ENCODE results near the gene AP1M1.

AP1M1 gene

DNA sequence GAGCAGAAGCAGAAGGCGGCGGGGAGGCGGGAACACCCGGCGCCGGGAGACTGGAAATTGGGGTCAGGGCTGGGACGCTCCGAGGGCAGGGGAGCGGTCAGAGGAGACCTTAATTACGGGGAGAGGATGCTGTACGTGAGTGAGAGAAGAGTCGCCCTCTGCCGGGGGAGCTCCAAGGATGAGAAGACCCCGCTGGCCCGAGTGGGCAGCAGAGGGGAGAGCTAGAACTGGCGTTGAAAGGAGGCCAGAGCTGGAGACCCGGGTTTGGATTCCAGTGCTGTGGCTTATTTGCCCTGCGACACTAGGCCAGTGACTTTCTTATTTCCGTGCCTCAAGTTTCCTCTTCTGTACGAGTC, 12.0 kb upstream of the AP1M1 start:
- DNase-seq: peak; percentile 32

DNA sequence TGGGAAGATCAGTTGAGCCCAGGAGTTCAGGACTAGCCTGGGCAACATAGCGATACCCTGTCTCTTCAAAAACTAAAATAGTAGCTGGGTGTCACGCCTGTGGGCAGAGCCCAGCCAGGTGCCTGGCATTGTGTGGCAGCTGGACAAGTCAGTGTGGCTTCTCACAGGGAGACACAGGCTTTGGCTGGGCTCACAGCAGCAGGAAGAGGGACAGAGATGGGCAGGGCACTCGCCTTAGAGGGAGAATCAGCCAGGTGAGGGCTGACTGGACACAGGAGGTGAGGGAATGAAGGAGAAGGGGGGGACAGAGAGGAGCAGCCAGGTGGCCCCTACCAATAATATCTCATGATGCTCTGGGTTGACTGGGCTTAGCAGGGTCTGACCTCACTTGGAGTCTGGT, 9.2 kb upstream of the AP1M1 start:
- DNase-seq: no peak

DNA sequence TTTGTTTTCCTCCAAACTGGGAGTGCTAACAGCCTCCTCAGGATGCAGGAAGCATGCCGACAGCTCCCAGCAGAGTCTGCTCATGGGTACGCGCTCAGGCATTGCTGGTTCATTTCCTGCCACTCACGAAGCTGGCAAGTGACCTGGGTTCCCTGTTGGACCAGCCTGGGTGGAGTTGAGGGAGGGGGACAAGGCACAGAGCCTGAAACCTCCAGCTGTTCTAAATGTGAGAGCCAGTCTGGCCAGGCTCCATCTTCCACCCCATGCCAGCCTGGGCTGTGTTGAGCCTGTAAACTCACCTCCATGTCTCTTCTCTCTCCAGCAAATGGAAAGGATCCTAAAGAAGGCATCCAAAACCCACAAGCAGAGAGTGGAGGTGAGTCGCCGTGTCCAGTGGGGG, 7.5 kb upstream of the AP1M1 start:
- no peak for DNase-seq

- no peak for DNase-seq
These were observed 7.0 kb upstream of the AP1M1 start for GRCh38 chr19:16190736-16191135.

- DNase-seq: no peak
These were observed 6.3 kb upstream of the AP1M1 start for GRCh38 chr19:16191216-16191908.

GRCh38 chr19:16193466-16193865, 4.2 kb upstream of the AP1M1 start:
- DNase-seq: no peak

DNA sequence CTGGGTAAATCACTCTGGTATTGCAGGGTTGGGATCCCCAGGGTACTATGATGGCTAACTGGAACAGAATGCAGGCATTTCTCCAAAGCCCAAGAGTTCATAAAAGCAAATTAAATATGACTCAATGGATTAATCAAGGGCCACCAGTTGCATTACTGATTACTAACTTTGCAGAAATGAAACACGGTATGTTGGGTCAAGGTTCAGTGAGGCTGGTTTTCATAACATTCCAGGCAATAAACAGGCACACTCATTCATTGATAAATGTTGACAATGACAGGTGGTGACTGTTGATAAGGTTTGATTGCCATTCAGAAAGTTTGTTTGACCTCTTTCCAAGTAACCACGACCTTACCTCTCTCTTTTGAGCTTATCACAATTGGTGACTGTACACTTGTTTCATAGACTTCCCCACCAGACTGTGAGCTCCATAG, 506 bp upstream of the AP1M1 start:
- peak; percentile 96 for DNase-seq

- no peak for DNase-seq
These were observed 600 bp downstream of the AP1M1 start for GRCh38 chr19:16198370-16198651.

DNA sequence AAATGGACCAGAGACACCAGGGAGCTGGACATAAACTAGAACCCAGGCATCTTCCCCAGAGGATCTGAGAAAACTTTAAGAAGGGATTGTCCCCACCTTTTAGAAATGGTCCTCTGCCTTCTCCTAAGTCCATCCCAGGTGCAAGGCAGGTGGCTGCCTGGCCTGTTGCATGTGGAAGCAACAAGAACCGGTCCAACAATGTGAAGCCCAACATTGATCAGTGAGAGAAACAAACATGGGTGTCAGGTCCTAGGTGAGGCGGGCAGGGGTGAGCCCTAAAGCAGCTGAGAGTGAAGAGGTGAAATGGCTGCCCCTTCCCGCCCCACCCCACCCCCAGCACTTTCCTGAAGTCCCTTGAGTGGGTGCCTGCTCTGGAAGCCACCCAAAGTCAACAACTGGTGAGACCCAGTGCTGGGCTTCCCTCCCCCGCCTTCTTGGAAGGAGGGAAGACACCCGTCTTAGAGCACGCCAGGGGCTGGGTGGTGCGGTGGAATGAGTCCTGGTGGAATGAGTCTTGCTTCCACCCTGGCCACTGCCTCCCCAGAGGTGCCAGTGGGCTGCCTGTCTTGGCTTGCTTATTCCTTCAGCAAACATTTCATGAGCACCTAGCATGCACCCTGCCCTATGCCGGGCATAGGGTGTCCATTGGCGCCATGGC, 1.7 kb downstream of the AP1M1 start:
- DNase-seq: no peak

GRCh38 chr19:16200038-16201010, 2.6 kb downstream of the AP1M1 start:
- no peak for DNase-seq

- no peak for DNase-seq
These were observed 3.3 kb downstream of the AP1M1 start for GRCh38 chr19:16201011-16201391.

DNA sequence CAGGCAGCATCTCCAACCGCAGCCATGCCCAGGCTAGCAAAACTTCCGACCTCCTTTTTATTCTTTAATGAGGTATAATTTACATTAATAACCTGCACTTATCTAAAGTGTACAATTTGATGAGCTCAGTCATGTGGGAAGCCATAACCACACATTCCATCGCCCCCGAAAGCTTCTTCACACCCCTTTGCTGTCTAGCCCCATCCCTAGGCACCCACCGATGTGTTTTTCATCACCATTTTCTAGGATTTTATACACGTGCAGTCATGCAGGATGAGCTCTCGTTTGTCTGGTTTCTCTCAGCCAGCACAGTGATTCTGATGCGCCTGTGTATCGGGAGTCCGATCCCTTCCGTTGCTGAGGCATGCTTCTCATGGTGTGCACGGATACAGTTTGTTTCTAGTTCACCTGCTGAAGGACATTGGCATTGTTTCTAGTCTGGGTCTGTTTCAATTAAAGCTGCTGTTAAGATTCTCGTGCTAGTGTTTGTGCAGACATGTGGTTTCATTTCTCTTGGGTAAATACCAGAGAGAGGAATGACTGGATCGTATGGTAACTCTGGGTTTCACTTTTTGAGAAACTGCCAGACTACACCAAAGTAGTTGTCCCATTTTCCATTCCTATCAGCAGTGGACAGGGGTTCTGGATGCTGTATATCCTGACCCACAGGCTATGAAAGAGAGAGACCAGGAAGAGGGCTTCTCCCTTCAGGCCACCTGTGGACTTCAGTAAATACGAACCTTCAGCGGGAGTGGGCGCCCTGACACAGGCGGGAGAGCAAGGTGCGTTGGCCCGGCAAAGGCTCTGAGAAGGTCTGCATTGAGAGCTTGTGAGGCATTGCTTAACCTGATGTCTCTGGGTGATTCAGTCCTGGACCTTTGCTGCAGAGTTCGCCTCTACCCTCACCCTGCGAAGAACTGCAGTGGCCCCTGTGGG, 4.9 kb downstream of the AP1M1 start:
- DNase-seq: peak; percentile 9

DNA sequence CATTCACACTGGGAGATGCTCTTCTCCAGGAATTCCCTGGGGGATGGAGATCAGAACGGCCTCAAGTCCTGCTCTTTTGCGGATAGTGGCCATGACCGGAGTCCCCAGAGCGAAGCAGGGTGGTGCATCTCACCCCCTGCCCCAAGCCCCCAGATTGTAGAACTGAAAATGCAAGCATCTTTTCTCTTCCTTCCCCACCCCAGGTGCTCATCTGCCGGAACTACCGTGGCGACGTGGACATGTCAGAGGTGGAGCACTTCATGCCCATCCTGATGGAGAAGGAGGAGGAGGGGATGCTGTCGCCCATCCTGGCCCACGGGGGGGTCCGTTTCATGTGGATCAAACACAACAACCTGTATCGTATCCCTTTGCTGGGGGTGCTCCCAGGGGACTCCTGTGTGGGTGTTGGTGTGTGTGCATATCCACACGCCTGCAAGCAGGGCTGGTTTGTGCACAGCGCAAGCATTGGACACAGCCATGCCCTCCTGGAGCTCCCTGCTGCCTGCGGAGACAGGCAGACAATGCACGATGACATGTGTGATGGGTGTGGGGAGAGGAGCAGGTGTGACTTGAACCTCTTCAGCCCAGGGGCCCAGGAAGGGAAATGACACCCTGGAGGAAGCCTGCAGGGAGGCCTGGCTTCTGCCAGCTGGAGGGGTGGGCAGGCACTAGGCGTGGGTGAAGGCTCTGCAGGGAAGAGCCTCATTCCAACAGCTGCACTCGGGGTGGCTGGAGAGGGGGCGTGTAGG, 5.7 kb downstream of the AP1M1 start:
- no peak for DNase-seq

DNA sequence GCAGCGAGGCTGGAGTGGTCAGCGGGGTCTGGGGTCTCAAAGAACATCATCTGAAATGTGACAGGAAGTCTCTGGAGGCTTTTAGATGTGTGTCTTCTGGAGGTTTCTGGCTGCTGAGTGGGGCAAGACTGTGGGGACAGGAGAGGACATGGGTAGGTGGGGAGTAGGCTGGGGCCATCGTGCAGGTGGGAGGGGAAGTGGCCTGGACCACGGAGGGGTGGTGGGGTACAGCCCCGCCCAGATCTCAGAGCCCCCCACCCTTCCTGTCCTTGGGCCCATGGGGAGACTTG, 6.2 kb downstream of the AP1M1 start:
- no peak for DNase-seq

DNA sequence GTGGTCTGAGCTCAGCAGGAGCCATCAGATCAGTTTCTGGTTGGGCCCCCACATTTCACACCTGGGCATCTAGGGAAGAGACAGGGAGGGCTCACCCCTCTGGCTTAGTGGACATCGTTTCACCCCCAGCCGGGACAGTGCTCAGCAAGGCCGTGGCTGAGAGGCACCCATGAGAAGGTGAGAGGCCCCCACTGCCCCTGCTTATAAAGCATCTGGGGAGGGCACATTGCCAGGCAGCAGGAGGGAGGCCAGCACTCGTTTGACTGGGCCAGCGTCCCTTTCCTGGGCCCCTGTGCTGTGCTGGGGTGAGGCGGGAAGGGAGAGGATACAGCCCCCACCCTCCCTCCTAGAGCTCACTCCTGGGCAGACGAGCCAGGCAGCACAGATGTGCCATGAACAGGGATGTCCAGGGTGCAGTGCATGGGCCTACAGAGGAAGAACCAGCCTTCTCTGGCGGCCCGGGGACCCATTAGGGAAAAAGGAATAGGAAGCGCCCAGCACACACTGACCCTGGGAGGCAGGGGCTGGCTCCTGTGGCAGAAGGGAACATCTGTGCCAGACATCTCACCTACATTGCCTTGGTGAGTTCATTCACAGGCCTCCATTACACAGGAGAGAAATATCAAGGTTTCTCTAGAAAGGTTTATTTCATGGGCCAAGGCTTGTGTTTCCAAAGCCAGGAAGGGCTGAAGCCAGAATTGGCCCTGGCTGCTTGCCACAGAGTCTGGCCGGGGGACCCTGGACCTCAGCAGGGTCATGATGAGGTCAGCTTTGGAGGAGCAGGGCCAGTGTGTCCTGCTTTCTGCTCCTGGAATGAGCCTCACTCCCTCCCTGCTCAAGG, 7.7 kb downstream of the AP1M1 start:
- no peak for DNase-seq

GRCh38 chr19:16206046-16206605, 8.4 kb downstream of the AP1M1 start:
- DNase-seq: no peak

GRCh38 chr19:16206637-16207036, 8.9 kb downstream of the AP1M1 start:
- DNase-seq: no peak

- no peak for DNase-seq
These were observed 9.4 kb downstream of the AP1M1 start for GRCh38 chr19:16207063-16207462.

- no peak for DNase-seq
These were observed 9.8 kb downstream of the AP1M1 start for GRCh38 chr19:16207490-16208025.

- DNase-seq: no peak
These were observed 10.5 kb downstream of the AP1M1 start for GRCh38 chr19:16208064-16208759.

Data from fibroblast of skin of right quadriceps (primary cell).